Ureter (tissue), 1 donor: Measurements from ENCODE around the gene ZNF521. TPM values are rescaled to one million over a fixed set of nuclear protein-coding genes. Genes with fewer than 3 reads are reported as not detected.

ENCODE experiments used
- DNase-seq: peaks from one replicate; pipeline ENCODE4 v3.0.0-alpha.2; 2020; ENCODE audit warnings: low spot score
- total RNA-seq: library from RNA; stranded (reverse); gene quantifications from one replicate; pipeline ENCODE4 v1.2.4, GENCODE V29; 2023
- donor health status: DM: yes; HTN: yes; CAD: no.

Gene ZNF521
- total RNA-seq, 1 donor from 2014 or later = 11.6 TPM

DNA sequence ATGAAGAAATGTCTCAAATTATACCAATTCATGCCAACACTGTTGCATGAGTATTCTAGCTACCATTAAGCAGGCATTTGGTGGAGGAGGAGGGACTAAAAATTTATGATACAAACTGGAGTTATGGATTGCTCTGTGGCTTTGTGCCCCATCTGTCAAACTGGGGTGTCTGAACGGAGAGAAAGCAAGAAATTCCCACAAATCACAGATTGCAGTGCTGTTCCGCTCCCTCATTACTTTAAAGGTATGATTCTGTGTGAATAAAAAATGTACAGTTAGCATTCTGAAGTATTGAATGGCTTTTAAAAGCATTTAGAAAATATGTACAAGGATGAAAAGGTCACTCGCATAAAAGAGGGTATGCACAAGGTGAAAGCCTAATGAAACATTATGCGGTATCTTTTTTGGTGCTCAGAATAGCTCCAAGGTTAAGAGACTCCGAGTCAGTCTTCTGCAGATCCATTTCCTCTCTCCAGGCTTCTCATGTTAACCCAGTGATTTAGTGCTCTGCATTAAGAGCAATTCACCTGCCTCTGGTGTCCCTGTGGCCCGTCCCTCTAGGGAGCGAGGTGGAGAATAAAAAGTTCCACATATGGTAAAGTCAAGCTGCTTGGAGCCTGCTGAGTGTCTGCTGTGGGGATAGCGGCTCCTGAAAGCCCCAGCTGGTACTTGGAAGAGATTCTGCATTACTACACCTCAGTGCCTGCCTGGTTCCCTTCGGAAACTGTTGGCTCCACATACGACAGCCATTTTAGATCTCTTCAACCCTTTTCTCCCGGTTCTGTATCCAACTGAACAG, 184.2 kb downstream of the ZNF521 start:
- DNase-seq = no peak

DNA sequence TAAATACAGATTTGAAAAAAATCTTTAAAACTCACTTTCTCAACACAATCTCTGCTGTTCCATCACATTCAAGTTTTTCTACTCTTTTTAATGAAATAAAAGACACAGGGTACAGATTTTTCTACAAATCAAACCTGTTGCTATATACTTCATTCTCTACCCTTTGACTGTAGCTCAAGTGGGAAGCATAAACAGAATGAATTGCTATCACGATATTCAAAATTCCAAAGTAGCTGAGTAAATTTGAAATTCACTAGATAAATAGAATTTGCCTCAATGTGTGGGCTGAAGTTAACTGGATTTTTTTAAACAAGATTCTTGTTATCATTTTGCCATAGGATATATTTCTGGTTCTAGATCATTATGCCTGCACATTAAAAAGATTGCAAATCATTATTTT, 185.9 kb downstream of the ZNF521 start:
- no peak for DNase-seq

- DNase-seq = no peak
Measured at GRCh38 chr18:25164848-25165811, 186.8 kb downstream of the ZNF521 start.

DNA sequence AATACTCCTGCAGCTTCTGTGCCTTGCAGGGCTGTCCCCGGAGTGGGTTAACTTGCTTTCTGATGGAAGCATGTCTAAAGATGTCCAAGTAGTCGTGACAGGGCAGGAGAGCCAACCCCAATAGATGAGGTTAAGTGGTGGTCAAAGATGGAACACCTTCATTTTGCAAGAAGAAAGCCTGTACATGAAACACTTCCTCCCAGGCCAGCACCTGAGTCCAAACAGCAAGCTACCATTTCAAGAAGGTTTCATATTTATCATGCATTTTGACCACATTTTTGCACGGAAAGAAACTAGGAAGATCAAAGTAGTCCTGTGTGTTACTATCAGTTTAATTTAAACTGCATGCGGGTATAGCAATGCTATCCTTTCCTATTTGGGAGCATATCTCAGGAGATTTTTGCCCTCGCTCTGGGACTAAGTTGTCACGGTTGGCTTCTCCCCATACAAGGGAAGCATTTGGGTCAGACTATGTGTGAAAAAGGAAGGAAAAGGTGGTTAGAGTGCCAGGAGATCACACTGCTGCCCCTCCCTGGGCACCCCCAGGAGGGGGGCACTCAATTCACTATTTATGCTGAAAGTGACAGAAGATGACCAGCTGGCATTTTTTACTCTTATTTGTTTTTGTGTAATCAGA, 187.6 kb downstream of the ZNF521 start:
- no peak for DNase-seq

- DNase-seq = no peak
Measured at GRCh38 chr18:25153426-25153825, 198.5 kb downstream of the ZNF521 start.

DNA sequence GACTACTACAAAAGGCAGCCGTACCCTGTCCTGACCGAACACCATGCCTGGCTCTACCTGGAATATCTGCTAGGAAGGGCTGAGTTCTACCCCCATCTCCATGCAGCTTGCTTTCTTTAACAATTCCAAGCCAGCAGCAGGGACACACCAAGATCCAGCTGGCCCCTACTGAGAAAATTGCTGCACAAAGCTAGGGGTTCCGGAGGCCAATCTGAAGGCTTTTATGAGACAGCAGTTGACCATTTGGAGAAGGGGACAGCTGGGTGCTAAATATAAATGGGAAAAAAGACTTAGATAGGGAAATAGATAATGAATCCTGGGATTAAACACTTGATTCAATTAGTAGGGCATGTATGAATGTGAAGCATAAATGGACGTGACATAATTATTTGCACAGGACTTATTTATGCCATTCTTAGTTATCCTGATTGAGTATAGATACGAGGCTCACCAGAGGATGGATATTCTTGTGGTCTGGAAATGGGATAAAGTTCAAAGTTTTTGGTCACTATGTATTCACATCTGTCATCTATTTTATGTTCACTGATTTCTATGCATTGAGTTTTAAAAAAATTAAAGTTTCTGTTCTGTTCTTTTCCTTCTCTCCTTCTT, 204.0 kb downstream of the ZNF521 start:
- DNase-seq = no peak

- no peak for DNase-seq
Measured at GRCh38 chr18:25146512-25146910, 205.5 kb downstream of the ZNF521 start.

DNA sequence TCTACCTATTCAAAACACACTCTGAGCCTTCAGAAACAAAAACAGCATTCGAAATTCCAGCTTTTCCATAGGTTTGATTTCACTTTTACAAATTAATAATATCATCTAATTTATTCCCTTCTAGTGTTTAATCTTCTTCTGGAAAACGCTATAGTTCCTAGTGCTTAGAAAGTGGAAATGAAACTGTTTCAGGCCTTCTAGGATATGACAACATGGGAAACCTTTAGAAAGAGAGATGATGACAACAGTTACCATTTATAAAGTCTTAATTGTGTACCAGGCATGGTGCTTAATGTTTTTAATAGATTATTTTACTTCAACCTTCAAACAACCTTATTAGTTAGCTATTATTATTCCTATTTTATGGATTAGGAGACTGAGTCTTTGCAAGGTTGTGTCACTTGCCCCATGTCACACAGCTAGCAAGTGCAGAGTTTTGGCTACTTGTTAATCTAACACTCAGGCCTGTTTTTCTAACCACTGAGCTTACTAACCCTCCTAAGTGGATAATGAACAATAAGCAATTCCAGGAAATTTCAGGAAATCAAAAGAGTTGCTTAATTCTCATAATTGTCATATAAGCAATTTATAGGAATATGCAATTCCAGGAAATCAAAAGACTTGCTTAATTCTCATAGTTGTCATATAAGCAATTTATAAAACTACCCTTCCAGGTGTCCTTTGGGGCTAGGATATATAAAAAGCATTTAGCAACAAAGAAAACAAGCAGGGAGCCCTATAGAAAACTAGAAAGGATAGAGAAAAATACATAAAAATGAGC, 206.0 kb downstream of the ZNF521 start:
- no peak for DNase-seq

GRCh38 chr18:25144820-25145219, 207.1 kb downstream of the ZNF521 start:
- no peak for DNase-seq

DNA sequence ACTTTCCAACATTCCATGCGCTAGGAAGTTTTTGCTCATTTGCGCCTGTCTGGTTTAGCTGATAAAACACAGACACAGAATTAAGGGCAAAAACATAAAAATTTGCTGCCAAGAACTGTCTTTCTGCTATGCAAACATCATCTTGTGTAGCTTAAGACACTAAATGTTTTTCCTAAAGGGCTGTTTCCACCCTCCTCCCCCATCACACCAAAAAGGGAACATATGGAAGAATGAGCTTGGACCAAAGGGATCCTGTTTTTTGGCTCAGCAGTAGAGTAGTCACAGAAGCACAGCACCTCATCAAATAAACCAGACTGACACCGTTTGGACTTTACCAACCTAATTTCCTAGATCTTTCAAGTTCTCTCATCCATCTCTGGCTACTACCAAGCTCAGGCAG, 210.1 kb downstream of the ZNF521 start:
- DNase-seq = no peak

GRCh38 chr18:25141399-25141798, 210.6 kb downstream of the ZNF521 start:
- no peak for DNase-seq

- no peak for DNase-seq
Measured at GRCh38 chr18:25140962-25141308, 211.0 kb downstream of the ZNF521 start.

DNA sequence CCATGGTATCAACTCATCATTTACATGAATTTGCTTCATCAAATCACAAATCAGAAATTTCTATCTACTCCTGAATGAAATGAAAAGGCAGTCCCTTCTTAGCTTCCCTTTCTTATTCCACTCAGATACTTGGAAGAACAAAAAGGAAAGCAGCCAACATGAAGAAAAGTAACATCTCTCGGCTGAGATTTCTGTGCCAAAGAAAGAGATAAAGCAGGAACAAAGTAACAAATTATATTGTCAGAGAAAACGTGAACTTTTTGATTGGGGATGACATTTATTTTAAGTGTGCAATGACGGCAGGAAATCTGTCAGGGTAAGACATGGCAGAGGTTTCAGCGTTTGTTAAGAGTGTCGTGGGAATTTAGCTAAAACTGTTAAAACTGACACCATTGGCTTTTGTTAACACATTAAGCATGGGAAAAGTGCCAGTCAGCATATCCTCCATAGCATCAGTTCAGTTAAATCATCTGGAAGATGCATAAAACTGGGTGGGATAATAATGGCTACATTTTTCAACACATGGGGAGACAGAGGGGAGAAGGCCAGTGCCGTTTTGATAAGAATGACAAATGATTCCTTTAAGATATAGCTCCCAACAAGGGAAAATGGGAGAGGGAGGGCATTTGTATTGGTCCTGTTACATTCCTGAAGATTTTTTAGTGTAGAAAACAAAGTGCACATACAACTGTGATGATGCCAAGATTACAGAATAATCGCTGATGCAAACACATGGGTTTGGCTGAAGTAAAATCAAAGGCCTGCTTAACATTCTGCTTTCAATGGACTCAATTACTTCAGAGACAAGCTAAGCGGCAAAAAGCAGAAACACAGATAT, 211.6 kb downstream of the ZNF521 start:
- no peak for DNase-seq

- no peak for DNase-seq
Measured at GRCh38 chr18:25137197-25137472, 214.8 kb downstream of the ZNF521 start.

- no peak for DNase-seq
Measured at GRCh38 chr18:25136416-25137196, 215.4 kb downstream of the ZNF521 start.

DNA sequence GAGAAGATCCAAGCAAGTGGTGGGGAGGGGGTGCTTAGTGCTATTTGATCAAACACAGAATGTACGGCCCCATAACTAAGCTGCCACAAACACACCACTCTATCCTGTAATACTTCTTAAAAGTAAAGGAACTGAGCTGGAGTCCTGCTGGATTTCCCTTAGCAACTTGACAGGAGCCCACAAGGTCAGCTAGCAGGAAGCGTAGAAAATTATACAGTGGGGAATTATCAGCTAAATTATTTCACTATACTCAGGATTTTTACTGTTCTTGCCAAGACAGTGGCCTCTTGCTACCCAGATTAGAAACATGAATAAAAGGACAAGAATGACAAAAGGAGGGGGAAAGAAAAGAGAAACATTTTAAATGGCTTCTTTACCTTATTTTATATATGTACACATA, 217.1 kb downstream of the ZNF521 start:
- DNase-seq = no peak

DNA sequence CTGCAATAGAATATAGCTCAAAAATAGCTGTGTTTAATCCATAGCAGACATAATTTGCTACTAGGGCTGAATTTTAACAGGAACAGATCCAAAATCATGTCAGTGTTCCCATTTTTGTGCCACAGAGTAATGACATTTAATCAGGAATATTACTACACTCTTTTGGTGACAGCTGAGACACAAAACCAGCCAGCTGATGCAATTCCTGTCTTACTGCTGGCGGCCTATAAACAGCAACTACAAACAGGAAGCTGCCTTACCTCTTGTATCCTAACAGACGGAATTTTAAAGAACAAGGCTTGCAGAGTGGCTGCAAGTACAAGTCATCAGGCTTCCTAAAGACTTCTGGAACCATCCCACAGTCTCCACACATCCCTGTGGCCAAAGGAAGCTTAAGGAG, 218.1 kb downstream of the ZNF521 start:
- no peak for DNase-seq

DNA sequence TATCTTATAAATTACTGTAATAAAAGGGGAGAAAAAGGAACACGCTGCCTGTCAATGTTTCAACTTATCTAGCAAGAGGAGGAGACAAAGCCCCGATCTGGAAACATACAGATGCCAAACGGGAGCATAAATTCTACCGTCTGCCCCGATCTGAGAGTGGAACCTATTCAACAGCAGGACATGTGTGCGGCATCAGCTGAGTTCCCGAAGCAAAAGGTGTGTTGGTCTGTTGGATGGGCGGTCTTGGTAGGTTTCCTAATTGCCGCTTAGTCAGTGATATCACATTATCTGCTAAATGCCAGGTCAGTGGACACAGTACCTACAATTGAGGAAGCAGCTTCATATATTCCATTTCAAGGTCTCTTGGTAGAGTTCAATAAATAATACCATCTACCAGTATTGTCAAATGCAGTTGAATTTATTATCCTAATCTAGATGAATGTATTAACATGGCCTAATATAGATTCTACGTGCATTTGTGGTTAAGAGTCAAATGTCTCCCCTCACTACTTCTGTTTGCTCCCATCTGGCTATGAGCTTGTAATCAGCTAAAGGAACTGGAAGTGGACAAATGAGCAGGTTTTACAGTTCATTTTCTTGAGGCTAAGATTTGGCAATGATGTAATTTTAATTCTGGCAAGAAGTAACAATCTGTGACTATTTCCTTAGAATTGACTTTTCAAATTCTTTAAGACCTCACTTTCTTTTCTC, 219.0 kb downstream of the ZNF521 start:
- no peak for DNase-seq

DNA sequence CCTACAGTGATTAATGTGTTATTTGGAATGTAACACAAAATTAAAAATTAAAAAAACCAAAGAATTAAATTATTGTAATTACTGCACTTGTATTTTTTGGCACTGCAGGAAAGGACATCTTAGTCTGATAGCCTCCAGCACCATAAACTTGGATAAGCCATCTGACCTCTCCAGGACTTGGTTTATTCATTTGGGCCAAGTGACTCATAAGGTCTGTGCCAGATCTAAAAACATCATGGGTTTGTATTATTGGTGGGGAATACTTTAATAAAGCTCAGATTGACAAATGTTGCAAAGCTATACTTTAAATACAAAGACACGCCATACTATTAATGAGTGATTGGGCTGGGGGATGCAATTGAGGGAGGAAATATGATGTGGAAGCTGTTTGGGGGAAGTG, 225.2 kb downstream of the ZNF521 start:
- no peak for DNase-seq
